HCT116 (cell line): ENCODE measurements around the gene KRT6A. TPM values are rescaled to one million over a fixed set of nuclear protein-coding genes. Genes with fewer than 3 reads are reported as not detected.

Source experiments
- ATAC-seq: fragments of 200-7000 bp; cut with Tn5 transposase; 2 replicates; pipeline ENCODE4 v1.9.1; 2020; ENCODE audit warnings: mild to moderate bottlenecking, moderate library complexity
- BruUV-seq: library from RNA; stranded (reverse); fragments of 400-500 nt; replicated peaks from 2 replicates; lab custom pipeline; 2021; lab: Mats Ljungman, UMichigan
- CTCF ChIA-PET: fragments of 300-600 bp; sonication (Branson Sonifier 250); formaldehyde crosslinking; loops from one replicate; lab custom pipeline; 2021; ENCODE audit warnings: antibody characterized with exemption; lab: Charles Lee
- POLR2A ChIA-PET: fragments of 300-600, 350-600 bp; sonication (Branson Sonifier 250); formaldehyde crosslinking; loops from one replicate; lab custom pipeline; 2021; ENCODE audit warnings: antibody characterized with exemption; lab: Charles Lee
- RAD21 ChIA-PET, 2 experiments: fragments of 300-600 bp; sonication (Branson Sonifier 250); formaldehyde crosslinking; loops; one replicate each; lab custom pipeline; 2023; ENCODE audit warnings: low total read pairs in 2 of 2; ENCODE audit not compliant: uncharacterized antibody in 2 of 2, unreplicated experiment in 2 of 2, low non-redundant PET in 1 of 2; lab: Charles Lee
- DNase-seq: peaks from one replicate; pipeline ENCODE4 v3.0.0-alpha.2; 2010; ENCODE audit warnings: low read depth, low spot score
- H2AFZ ChIP-seq: fragments of 200-600 bp; shearing (Covaris generic), sonication (generic); 2 replicates; pipeline ENCODE4 v1.6.1; 2017; ENCODE audit warnings: low read depth, mixed run types, mixed read lengths, antibody characterized with exemption, low read length; ENCODE audit not compliant: poor library complexity, severe bottlenecking
- H3K27ac ChIP-seq: 2 replicates; pipeline ENCODE4 v1.5.1; 2012; ENCODE audit warnings: low read depth, low read length
- H3K27me3 ChIP-seq: fragments of 200-600 bp; sonication (generic); 2 replicates; pipeline ENCODE4 v1.6.1; 2016; ENCODE audit warnings: mixed run types, low read length, mixed read lengths; ENCODE audit not compliant: insufficient read depth
- H3K36me3 ChIP-seq, 2 experiments: fragments of 200-500 bp in 1 of 2; fragments of 200-600 bp in 1 of 2; sonication (Bioruptor generic) in 1 of 2; sonication (generic) in 1 of 2; 2 replicates each; pipeline versions ENCODE4 v1.5.1 to v1.6.1; 2014 to 2016; ENCODE audit warnings: low read length in 2 of 2, inconsistent platforms in 1 of 2, mixed read lengths in 1 of 2, mixed run types in 1 of 2; ENCODE audit not compliant: insufficient read depth in 2 of 2, control insufficient read depth in 1 of 2
- H3K4me1 ChIP-seq, 2 experiments: fragments of 200-600 bp in 1 of 2; sonication (generic) in 1 of 2; 2 replicates each; pipeline versions ENCODE4 v1.5.1 to v1.6.1; 2012 to 2017; ENCODE audit warnings: low read length in 2 of 2, inconsistent platforms in 1 of 2, mild to moderate bottlenecking in 1 of 2, mixed read lengths in 1 of 2, mixed run types in 1 of 2, moderate library complexity in 1 of 2; ENCODE audit not compliant: insufficient read depth in 2 of 2, control insufficient read depth in 1 of 2
- H3K4me2 ChIP-seq: fragments of 200-600 bp; sonication (generic); 2 replicates; pipeline ENCODE4 v1.6.1; 2017; ENCODE audit warnings: mixed run types, low read length, mixed read lengths
- H3K4me3 ChIP-seq, 2 experiments: fragments of 200-600 bp in 1 of 2; sonication (generic) in 1 of 2; replicated peaks in 1 of 2; 2 replicates each; pipeline ENCODE4 v1.5.1; 2011 to 2016; ENCODE audit warnings: low read length in 2 of 2, control low read depth in 1 of 2, low read depth in 1 of 2, mild to moderate bottlenecking in 1 of 2, mixed read lengths in 1 of 2, mixed run types in 1 of 2
- H3K79me2 ChIP-seq: fragments of 200-600 bp; sonication (generic); 2 replicates; pipeline ENCODE4 v1.6.1; 2017; ENCODE audit warnings: mild to moderate bottlenecking, mixed run types, low read length, moderate library complexity, mixed read lengths; ENCODE audit not compliant: insufficient read depth
- H3K9ac ChIP-seq: fragments of 200-600 bp; sonication (generic); 2 replicates; pipeline ENCODE4 v1.6.1; 2016; ENCODE audit warnings: low read length, mixed read lengths
- H3K9me2 ChIP-seq: fragments of 200-600 bp; sonication (generic), shearing (Covaris generic); 2 replicates; pipeline ENCODE4 v1.6.1; 2017; ENCODE audit warnings: mixed run types, mild to moderate bottlenecking, moderate library complexity; ENCODE audit not compliant: insufficient read depth
- H3K9me3 ChIP-seq, 2 experiments: fragments of 200-500 bp in 1 of 2; fragments of 200-600 bp in 1 of 2; sonication (Bioruptor generic) in 1 of 2; sonication (generic) in 1 of 2; 2 replicates each; pipeline ENCODE4 v1.6.1; 2014 to 2017; ENCODE audit warnings: low read length in 2 of 2, mixed read lengths in 2 of 2, inconsistent platforms in 1 of 2, low read depth in 1 of 2, mild to moderate bottlenecking in 1 of 2, mixed run types in 1 of 2, moderate library complexity in 1 of 2; ENCODE audit not compliant: control insufficient read depth in 1 of 2, insufficient read depth in 1 of 2
- H4K20me1 ChIP-seq: fragments of 200-600 bp; sonication (generic), shearing (Covaris generic); 2 replicates; pipeline ENCODE4 v1.6.1; 2017; ENCODE audit warnings: mixed run types, mild to moderate bottlenecking, moderate library complexity; ENCODE audit not compliant: insufficient read depth
- CBX3 ChIP-seq: IDR thresholded peaks from 2 replicates; pipeline ENCODE4 v1.6.1; 2012; ENCODE audit warnings: low read depth
- CEBPB ChIP-seq: IDR thresholded peaks from 2 replicates; pipeline ENCODE4 v1.6.1; 2012; ENCODE audit warnings: low read depth
- EGR1 ChIP-seq: IDR thresholded peaks from 2 replicates; pipeline ENCODE4 v1.6.1; 2012; ENCODE audit warnings: low read depth
- EZH2 ChIP-seq: fragments of 200-600 bp; sonication (generic); IDR thresholded peaks from 2 replicates; pipeline ENCODE4 v1.6.1; 2017; ENCODE audit warnings: antibody characterized with exemption, mixed run types
- POLR2A ChIP-seq: IDR thresholded peaks from 2 replicates; pipeline ENCODE4 v1.7.0; 2011; ENCODE audit warnings: borderline replicate concordance; ENCODE audit not compliant: insufficient read depth, insufficient read length; ENCODE audit errors: extremely low read depth
- RAD21 ChIP-seq: IDR thresholded peaks from 2 replicates; pipeline ENCODE4 v1.6.1; 2012; ENCODE audit warnings: low read depth, mild to moderate bottlenecking
- SP1 ChIP-seq: IDR thresholded peaks from 2 replicates; pipeline ENCODE4 v1.6.1; 2012; ENCODE audit warnings: low read depth
- ZFX ChIP-seq: fragments of 450-650 bp; IDR thresholded peaks from 2 replicates; pipeline ENCODE4 v1.6.1; 2017
- intact Hi-C: fragments of 100-400 bp; cut with micrococcal nuclease; formaldehyde crosslinking; loops from 2 replicates; pipeline ENCODE4 v1.10.0; 2022
- total RNA-seq: library from RNA; stranded (reverse); gene quantifications from one replicate; pipeline ENCODE4 v1.2.1, GENCODE V29; 2021; ENCODE audit not compliant: unreplicated experiment
- TF ChIP-seq, protein P1 (sequence below): IDR thresholded peaks from 2 replicates; pipeline ENCODE4 v1.6.1; 2012; ENCODE audit warnings: low read depth
- TF ChIP-seq, protein P2 (sequence below): IDR thresholded peaks from 2 replicates; pipeline ENCODE4 v1.6.1; 2011; ENCODE audit warnings: mild to moderate bottlenecking, low read length, moderate library complexity; ENCODE audit not compliant: insufficient replicate concordance; ENCODE audit errors: extremely low read depth
- TF ChIP-seq, protein P3 (sequence below), 3 experiments: fragments of 200-600 bp in 1 of 3; sonication (generic) in 1 of 3; IDR thresholded peaks in 2 of 3; conservative IDR thresholded peaks in 1 of 3; 2 replicates each; pipeline ENCODE4 v1.5.1; 2012 to 2017; ENCODE audit warnings: low read depth in 2 of 3, low read length in 2 of 3, antibody characterized with exemption in 1 of 3, borderline replicate concordance in 1 of 3, control low read depth in 1 of 3, mild to moderate bottlenecking in 1 of 3, mixed read lengths in 1 of 3, mixed run types in 1 of 3, moderate library complexity in 1 of 3; ENCODE audit not compliant: insufficient read depth in 1 of 3

The KRT6A gene
- total RNA-seq, 1 experiment from 2014 or later: 0.66 TPM

DNA sequence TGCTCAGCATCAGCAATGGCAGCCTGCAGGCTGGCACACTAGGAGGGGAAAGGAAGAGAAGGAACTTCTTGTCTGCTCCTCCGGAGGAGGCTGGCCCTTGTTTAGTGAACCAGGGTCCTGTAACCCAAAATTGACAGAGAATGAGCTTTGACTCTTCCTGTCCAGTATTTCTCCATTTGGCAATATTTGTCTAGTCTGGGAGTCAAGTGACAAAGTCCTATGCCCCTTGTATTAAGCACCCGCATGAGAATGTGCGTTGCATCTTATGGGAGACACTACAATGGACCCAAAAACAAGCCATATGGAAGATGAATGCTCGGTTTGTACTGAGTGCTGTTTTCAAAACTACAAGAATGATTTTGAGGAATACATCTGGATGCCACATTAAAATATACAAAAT, 23.2 kb downstream of the KRT6A start (continued):
- TF ChIP-seq, protein P1, sequence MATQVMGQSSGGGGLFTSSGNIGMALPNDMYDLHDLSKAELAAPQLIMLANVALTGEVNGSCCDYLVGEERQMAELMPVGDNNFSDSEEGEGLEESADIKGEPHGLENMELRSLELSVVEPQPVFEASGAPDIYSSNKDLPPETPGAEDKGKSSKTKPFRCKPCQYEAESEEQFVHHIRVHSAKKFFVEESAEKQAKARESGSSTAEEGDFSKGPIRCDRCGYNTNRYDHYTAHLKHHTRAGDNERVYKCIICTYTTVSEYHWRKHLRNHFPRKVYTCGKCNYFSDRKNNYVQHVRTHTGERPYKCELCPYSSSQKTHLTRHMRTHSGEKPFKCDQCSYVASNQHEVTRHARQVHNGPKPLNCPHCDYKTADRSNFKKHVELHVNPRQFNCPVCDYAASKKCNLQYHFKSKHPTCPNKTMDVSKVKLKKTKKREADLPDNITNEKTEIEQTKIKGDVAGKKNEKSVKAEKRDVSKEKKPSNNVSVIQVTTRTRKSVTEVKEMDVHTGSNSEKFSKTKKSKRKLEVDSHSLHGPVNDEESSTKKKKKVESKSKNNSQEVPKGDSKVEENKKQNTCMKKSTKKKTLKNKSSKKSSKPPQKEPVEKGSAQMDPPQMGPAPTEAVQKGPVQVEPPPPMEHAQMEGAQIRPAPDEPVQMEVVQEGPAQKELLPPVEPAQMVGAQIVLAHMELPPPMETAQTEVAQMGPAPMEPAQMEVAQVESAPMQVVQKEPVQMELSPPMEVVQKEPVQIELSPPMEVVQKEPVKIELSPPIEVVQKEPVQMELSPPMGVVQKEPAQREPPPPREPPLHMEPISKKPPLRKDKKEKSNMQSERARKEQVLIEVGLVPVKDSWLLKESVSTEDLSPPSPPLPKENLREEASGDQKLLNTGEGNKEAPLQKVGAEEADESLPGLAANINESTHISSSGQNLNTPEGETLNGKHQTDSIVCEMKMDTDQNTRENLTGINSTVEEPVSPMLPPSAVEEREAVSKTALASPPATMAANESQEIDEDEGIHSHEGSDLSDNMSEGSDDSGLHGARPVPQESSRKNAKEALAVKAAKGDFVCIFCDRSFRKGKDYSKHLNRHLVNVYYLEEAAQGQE: no peak
- TF ChIP-seq RAD21 (no peak), CEBPB (no peak)
- TF ChIP-seq, protein P2, sequence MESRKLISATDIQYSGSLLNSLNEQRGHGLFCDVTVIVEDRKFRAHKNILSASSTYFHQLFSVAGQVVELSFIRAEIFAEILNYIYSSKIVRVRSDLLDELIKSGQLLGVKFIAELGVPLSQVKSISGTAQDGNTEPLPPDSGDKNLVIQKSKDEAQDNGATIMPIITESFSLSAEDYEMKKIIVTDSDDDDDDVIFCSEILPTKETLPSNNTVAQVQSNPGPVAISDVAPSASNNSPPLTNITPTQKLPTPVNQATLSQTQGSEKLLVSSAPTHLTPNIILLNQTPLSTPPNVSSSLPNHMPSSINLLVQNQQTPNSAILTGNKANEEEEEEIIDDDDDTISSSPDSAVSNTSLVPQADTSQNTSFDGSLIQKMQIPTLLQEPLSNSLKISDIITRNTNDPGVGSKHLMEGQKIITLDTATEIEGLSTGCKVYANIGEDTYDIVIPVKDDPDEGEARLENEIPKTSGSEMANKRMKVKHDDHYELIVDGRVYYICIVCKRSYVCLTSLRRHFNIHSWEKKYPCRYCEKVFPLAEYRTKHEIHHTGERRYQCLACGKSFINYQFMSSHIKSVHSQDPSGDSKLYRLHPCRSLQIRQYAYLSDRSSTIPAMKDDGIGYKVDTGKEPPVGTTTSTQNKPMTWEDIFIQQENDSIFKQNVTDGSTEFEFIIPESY: no peak
- TF ChIP-seq, protein P3, sequence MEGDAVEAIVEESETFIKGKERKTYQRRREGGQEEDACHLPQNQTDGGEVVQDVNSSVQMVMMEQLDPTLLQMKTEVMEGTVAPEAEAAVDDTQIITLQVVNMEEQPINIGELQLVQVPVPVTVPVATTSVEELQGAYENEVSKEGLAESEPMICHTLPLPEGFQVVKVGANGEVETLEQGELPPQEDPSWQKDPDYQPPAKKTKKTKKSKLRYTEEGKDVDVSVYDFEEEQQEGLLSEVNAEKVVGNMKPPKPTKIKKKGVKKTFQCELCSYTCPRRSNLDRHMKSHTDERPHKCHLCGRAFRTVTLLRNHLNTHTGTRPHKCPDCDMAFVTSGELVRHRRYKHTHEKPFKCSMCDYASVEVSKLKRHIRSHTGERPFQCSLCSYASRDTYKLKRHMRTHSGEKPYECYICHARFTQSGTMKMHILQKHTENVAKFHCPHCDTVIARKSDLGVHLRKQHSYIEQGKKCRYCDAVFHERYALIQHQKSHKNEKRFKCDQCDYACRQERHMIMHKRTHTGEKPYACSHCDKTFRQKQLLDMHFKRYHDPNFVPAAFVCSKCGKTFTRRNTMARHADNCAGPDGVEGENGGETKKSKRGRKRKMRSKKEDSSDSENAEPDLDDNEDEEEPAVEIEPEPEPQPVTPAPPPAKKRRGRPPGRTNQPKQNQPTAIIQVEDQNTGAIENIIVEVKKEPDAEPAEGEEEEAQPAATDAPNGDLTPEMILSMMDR (IDR thresholded peaks at IDR 0.05 in 2 of 3, conservative IDR thresholded peaks at IDR 0.05 in 1 of 3; ENCODE audit: borderline replicate concordance in 1 of 3, insufficient read depth in 1 of 3, low read depth in 2 of 3, low read length in 2 of 3): no peak
- TF ChIP-seq, all 23 proteins: peak for 0

DNA sequence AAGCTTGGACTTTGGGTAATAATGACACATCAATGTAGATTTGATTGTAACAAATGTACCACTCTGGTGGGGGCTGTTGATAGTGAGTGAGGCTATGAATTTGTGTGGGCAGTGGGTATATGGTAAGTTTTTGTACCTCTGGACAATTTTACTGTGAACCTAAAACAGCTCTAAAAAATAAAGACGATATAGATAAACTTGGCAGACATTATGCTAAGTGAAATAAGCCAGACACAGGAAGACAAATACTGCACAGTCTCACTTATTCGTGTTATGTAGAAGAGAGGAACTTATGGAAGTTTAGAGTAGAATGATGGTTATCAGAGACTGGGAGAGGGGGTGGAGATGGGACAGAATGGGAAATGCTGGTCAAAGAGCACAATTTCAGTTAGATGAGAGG, 28.2 kb downstream of the KRT6A start:
- RAD21 ChIA-PET: no interaction called here
- intact Hi-C loops: no loop called here
- ATAC-seq (no peak), DNase-seq (no peak)
- POLR2A ChIA-PET: no interaction called here
- no peak overlapping the region for H3K4me2 ChIP-seq
- no peaks in the 10 kb centered on the region for H3K9me2 ChIP-seq
- H4K20me1 ChIP-seq: no peaks in the 10 kb centered on the region
- CTCF ChIA-PET: no interaction called here
- H3K79me2 ChIP-seq: no peaks in the 10 kb centered on the region
- H3K27ac ChIP-seq: no peak overlapping the region
- H3K36me3 ChIP-seq: no peaks in the 10 kb centered on the region
- H3K27me3 ChIP-seq: no peaks in the 10 kb centered on the region
- no peaks in the 10 kb centered on the region for H3K4me1 ChIP-seq
- no peak overlapping the region for H3K4me3 ChIP-seq
- TF ChIP-seq CBX3 (no peak), EZH2 (no peak), EGR1 (no peak), CEBPB (no peak), POLR2A (no peak), SP1 (no peak), ZFX (no peak)
- TF ChIP-seq, protein P1: no peak
- H2AFZ ChIP-seq: no peak overlapping the region
- no peak overlapping the region for H3K9ac ChIP-seq
- no TSS peak for BruUV-seq
- no peaks in the 10 kb centered on the region for H3K9me3 ChIP-seq
